ENCODE measurements around the gene WDR64. TPM values are rescaled to one million over a fixed set of nuclear protein-coding genes. Genes with fewer than 3 reads are reported as not detected.

WDR64 gene
- total and polyA plus RNA-seq, 7 donors, result 0.09 TPM; not detected in 6

- TF ChIP-seq CTCF (IDR thresholded peaks at IDR 0.05), result no peak
- no peak for DNase-seq
- intact Hi-C loops (cut with DNase I), result no loop called here
- H3K4me3 ChIP-seq, result no peak overlapping the region
- no peaks in the 10 kb centered on the region for H3K4me1 ChIP-seq
- H3K27me3 ChIP-seq, result no peaks in the 10 kb centered on the region
- H3K36me3 ChIP-seq, result no peaks in the 10 kb centered on the region
- 91 to 94% methylated on average over 4 of the region's 4 CpGs for WGBS, 2 donors
- H3K27ac ChIP-seq, result no peak overlapping the region
- H3K9me3 ChIP-seq, result no peaks in the 10 kb centered on the region
These were observed 44.9 kb downstream of the WDR64 start for GRCh38 chr1:241696815-241697639.

- Histone ChIP-seq H3K9me3 (no peaks in the 10 kb centered on the region), H3K27ac (no peak overlapping the region), H3K36me3 (no peaks in the 10 kb centered on the region), H3K27me3 (no peaks in the 10 kb centered on the region), H3K4me3 (no peak overlapping the region), H3K4me1 (no peaks in the 10 kb centered on the region)
- intact Hi-C loops (cut with DNase I), result no loop called here
- no peak for TF ChIP-seq POLR2AphosphoS5 (IDR thresholded peaks at IDR 0.05)
- no peak for TF ChIP-seq EP300 (IDR thresholded peaks at IDR 0.05)
- no peak for TF ChIP-seq CTCF (IDR thresholded peaks at IDR 0.05)
- no peak for TF ChIP-seq POLR2A (IDR thresholded peaks at IDR 0.05)
- DNase-seq, result no peak
- WGBS, 2 donors, result 98 to 99% methylated on average over 2 of the region's 2 CpGs
These were observed 45.5 kb downstream of the WDR64 start for GRCh38 chr1:241697640-241698018.

GRCh38 chr1:241698177-241698576 lies 46.1 kb downstream of the WDR64 start:
- Histone ChIP-seq H3K4me1 (no peaks in the 10 kb centered on the region), H3K36me3 (no peaks in the 10 kb centered on the region), H3K27me3 (no peaks in the 10 kb centered on the region), H3K9me3 (no peaks in the 10 kb centered on the region), H3K4me3 (no peak overlapping the region), H3K27ac (no peak overlapping the region)
- intact Hi-C loops (cut with DNase I), result no loop called here
- no peak for TF ChIP-seq EP300 (IDR thresholded peaks at IDR 0.05)
- TF ChIP-seq CTCF (IDR thresholded peaks at IDR 0.05), result no peak
- TF ChIP-seq POLR2AphosphoS5 (IDR thresholded peaks at IDR 0.05), result no peak
- no peak for TF ChIP-seq POLR2A (IDR thresholded peaks at IDR 0.05)
- no peak for DNase-seq
- 80 to 89% methylated on average over 2 of the region's 2 CpGs for WGBS, 2 donors

- intact Hi-C loops (cut with DNase I), result no loop called here
- H3K9me3 ChIP-seq, result no peaks in the 10 kb centered on the region
- TF ChIP-seq EP300 (IDR thresholded peaks at IDR 0.05) (no peak), POLR2AphosphoS5 (IDR thresholded peaks at IDR 0.05) (no peak), POLR2A (IDR thresholded peaks at IDR 0.05) (no peak), CTCF (IDR thresholded peaks at IDR 0.05) (no peak)
These were observed 49.6 kb downstream of the WDR64 start for GRCh38 chr1:241701483-241702295.

More at GRCh38 chr1:241701483-241702295, 49.6 kb downstream of the WDR64 start:
- H3K27me3 ChIP-seq, result no peaks in the 10 kb centered on the region
- H3K27ac ChIP-seq, result no peak overlapping the region
- H3K4me3 ChIP-seq, result no peak overlapping the region
- no peaks in the 10 kb centered on the region for H3K4me1 ChIP-seq
- no peak for DNase-seq
- H3K36me3 ChIP-seq, result no peaks in the 10 kb centered on the region
- WGBS, 2 donors, result 62 to 83% methylated on average over 1 of the region's 1 CpG

Measured in sigmoid colon (tissue), 7 donors.